Duodenal mucosa (tissue), 2 donors: ENCODE data around the gene DEAF1.

Experiments
- H3K27ac ChIP-seq: one replicate; pipeline ENCODE4 v1.7.0; 2013; ENCODE audit warnings: low read depth, low read length
- H3K27me3 ChIP-seq, 2 donors: one replicate each; pipeline ENCODE4 v1.7.0; 2013; ENCODE audit warnings: low read length in 2 of 2, control low read depth in 1 of 2; ENCODE audit not compliant: insufficient read depth in 2 of 2, control insufficient read depth in 1 of 2
- H3K36me3 ChIP-seq, 2 donors: one replicate each; pipeline ENCODE4 v1.7.0; 2013; ENCODE audit warnings: low read length in 2 of 2, control low read depth in 1 of 2; ENCODE audit not compliant: insufficient read depth in 2 of 2, control insufficient read depth in 1 of 2
- H3K4me1 ChIP-seq, 2 donors: one replicate each; pipeline ENCODE4 v1.7.0; 2013; ENCODE audit warnings: low read length in 2 of 2, control low read depth in 1 of 2; ENCODE audit not compliant: insufficient read depth in 2 of 2, control insufficient read depth in 1 of 2
- H3K4me3 ChIP-seq, 2 donors: one replicate each; pipeline ENCODE4 v1.7.0; 2013; ENCODE audit warnings: low read length in 2 of 2, low read depth in 1 of 2
- H3K9ac ChIP-seq, 2 donors: one replicate each; pipeline ENCODE4 v1.7.0; 2013; ENCODE audit warnings: low read length in 2 of 2, low read depth in 1 of 2
- H3K9me3 ChIP-seq, 2 donors: one replicate each; pipeline ENCODE4 v1.7.0; 2013; ENCODE audit warnings: low read length in 2 of 2, control low read depth in 1 of 2; ENCODE audit not compliant: control insufficient read depth in 1 of 2

The DEAF1 gene

DNA sequence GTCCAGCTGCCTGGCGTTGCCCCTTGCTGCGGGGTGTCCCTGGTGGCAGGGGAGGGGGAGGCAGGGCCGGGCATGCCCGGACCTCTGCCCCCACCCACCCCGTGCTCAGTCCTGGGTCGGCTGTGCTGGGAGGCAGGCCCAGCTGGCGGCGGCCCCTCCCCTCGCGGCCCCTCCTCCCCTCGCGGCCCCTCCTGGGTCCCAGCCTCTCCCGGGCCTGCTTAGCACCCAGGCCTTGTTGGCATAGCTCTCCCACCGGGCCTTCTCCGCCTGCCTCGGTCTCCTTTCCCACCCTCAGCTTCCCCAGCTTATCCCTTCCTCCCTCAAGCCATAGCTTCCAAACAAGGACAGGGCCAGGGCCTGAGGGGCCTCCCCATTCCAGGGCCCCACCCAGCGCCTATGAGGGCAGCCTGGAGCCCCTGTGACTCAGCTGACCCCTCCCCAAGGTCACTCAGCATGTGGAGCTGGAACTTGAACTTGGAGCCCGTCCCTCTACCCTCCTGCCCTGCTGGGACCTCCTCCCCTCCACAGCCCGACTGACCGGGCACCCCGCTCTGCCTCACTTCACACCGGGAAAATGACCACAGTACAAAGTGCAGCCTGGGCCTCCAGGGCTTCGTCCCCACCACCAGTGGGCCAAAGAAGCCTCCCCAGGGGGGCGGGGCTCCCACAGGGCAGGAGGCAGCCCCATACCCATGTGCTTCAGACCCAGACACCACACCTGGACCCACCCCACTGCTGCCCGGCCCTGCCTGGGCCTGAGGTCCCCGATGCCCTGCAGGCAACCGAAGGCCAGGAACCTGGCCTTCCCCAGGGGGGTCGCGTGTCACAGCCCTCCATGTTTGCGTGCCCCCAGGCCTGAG lies 12.2 kb upstream of the DEAF1 start:
- peaks cover 54 to 64% of the 10 kb centered on the region in 2 donors for H3K4me1 ChIP-seq
- peak overlapping the region; percentile 80 for H3K27ac ChIP-seq
- peak overlapping the region; percentile 74 to 94 for H3K9ac ChIP-seq
- no peaks in the 10 kb centered on the region for H3K9me3 ChIP-seq
- H3K4me3 ChIP-seq: peak overlapping the region; percentile 78 to 85
- H3K36me3 ChIP-seq: peaks cover 0 to 16% of the 10 kb centered on the region in 2 donors
- peaks cover 4 to 11% of the 10 kb centered on the region in 2 donors for H3K27me3 ChIP-seq

DNA sequence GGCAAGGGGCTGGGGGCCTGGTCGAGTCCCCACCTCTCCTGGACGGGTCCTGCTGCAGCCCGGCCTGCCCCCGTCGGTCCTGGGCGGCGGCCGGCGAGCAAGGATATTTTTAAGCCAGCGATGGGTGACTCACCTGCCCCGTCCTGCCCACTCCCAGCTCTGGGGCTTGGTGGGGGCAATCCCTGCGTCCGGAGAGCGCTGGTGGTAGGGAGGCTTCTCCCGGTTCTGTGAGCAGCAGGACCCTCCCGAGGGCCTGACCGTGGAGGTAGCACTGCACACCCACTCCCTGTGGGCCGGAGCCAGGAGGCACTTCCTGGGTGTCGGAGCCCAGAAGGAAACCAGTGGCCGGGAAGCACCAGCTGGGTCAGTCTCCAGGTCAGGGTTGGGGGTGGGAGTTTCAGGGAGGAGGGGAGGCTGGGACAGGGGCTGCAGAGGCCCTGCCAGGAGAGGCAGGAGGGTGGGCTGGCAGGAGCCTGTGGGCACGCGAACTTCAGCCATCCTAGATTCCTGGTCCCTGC lies 11.5 kb upstream of the DEAF1 start:
- peaks cover 4 to 11% of the 10 kb centered on the region in 2 donors for H3K27me3 ChIP-seq
- peak overlapping the region; percentile 80 for H3K27ac ChIP-seq
- peak overlapping the region; percentile 78 to 85 for H3K4me3 ChIP-seq
- H3K4me1 ChIP-seq: peaks cover 54 to 64% of the 10 kb centered on the region in 2 donors
- H3K9me3 ChIP-seq: no peaks in the 10 kb centered on the region
- H3K36me3 ChIP-seq: peaks cover 0 to 21% of the 10 kb centered on the region in 2 donors
- H3K9ac ChIP-seq: peak overlapping the region; percentile 74 to 94

DNA sequence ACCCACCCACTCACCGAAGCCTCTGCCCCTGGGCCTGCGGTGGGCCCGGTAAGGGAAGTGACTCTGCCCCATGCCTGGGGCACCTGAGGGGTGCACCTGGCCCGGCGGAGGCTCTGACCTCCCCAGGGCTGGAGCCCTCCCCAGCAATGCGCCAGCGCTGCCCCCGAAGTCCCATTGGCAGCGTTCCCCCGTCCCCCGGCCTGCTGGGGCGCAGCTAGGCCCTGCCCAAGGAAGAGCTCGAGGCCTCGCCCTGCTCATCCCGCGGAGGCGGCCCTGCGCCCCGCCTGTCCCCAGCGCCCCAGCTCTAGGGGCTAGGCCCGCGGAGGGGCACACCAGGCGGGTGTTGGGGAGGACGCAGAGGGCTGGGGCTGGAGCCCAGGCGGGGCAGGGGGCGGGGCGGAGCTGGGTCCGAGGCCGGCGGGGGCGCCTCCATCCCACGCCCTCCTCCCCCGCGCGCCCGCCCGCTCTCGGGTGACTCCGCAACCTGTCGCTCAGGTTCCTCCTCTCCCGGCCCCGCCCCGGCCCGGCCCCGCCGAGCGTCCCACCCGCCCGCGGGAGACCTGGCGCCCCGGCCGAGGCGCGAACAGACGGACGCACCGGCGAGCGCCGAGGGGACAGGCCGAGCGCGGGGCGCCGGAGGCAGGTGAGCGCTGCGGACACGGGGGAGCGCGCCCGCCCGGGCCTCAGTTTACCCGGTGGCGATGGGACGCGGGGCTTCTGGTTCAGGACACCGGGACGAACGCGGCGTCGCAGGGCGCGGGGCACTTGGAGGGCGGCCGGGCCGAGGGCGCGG lies 10.8 kb upstream of the DEAF1 start, which contains the start of gene EPS8L2:
Gene EPS8L2, plus strand, starts transcription at position 586 of the 793 bp plus-strand sequence. CDS start 3,177 bp downstream, outside the sequence.
- peaks cover 0 to 21% of the 10 kb centered on the region in 2 donors for H3K36me3 ChIP-seq
- H3K4me3 ChIP-seq: peak within 1 kb of the TSS; percentile 78 to 85
- peak within 1 kb of the TSS; percentile 89 for H3K27ac ChIP-seq
- peaks cover 54 to 64% of the 10 kb centered on the region in 2 donors for H3K4me1 ChIP-seq
- no peaks in the 10 kb centered on the region for H3K9me3 ChIP-seq
- peaks cover 4 to 11% of the 10 kb centered on the region in 2 donors for H3K27me3 ChIP-seq
- H3K9ac ChIP-seq: peak within 1 kb of the TSS; percentile 74 to 94

DNA sequence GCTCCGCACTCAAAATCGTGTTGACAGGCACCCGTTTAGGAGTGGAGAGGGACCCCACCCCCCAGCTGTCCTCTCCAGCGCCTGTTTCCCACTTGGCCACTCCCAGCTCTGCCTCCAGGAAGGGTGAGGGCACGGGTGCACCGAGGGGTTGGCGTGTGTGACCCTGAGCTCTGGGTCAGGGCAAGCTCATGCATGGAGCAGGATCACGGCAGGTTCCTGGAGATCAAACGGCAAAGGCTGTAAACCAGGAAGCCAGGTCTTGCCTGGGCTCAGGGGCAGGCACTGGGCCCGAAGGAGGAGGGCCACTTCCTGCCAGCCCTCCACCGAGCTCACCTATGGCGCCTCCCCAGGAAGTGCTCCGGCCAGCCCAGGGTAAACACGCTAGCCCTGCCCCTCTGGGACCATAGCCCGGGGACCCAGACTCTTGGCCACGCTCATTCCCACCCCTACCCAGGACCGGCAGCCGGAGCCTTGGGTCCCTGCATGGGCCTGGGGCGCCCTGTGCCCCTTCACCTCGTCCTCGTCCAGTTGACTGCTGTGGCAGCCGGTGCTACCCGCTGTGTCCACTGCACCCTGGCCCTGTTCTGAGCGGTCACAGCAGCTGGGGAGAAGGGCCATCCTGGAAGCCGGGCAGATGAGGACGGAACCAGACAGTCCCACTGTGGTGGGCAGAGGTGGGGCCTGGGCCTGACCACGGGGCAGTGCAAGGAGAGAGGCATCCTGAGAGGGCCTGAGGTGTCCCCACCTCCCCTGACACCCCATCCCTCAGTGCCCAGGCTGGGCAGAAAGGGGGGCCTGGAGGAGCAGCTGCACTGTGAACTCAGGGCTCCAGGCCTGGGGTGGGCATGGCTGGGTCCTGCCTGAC lies 10.0 kb upstream of the DEAF1 start:
- Histone ChIP-seq H3K27ac (peak overlapping the region; percentile 89), H3K4me3 (peak overlapping the region; percentile 53 to 62), H3K9me3 (no peaks in the 10 kb centered on the region), H3K36me3 (peaks cover 1 to 27% of the 10 kb centered on the region in 2 donors), H3K4me1 (peaks cover 50 to 57% of the 10 kb centered on the region in 2 donors), H3K27me3 (peaks cover 3 to 11% of the 10 kb centered on the region in 2 donors), H3K9ac (peak overlapping the region; percentile 72 to 77)

DNA sequence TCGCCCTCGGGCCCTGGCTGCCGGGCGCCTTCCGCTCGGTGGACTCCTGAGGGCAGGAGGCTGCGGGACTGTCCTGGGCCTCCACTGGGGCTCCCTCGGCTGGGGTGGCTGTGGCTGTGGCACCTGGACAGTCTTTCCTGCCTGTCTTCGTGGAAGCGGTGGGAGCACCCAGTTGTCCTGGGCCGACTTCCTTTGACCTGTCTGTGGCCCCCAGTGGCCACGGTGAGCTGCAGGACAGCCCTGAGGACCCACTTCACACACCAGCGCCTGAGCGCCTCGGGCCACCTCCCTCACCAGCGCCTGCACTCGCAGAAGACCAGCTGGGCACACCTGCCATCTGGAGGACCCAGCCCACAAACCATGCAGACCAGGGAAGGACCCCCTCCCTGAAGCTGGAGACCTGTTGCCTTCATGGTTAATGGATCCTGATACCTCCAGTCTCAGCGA lies 9.2 kb upstream of the DEAF1 start:
- H3K9ac ChIP-seq: peak overlapping the region in 1 of 2 donors; percentile 77
- H3K4me1 ChIP-seq: peaks cover 43 to 49% of the 10 kb centered on the region in 2 donors
- no peaks in the 10 kb centered on the region for H3K9me3 ChIP-seq
- peak overlapping the region in 1 of 2 donors; percentile 37 for H3K4me3 ChIP-seq
- H3K27me3 ChIP-seq: peaks cover 0 to 11% of the 10 kb centered on the region in 2 donors
- peaks cover 5 to 32% of the 10 kb centered on the region in 2 donors for H3K36me3 ChIP-seq
- H3K27ac ChIP-seq: peak overlapping the region; percentile 89

DNA sequence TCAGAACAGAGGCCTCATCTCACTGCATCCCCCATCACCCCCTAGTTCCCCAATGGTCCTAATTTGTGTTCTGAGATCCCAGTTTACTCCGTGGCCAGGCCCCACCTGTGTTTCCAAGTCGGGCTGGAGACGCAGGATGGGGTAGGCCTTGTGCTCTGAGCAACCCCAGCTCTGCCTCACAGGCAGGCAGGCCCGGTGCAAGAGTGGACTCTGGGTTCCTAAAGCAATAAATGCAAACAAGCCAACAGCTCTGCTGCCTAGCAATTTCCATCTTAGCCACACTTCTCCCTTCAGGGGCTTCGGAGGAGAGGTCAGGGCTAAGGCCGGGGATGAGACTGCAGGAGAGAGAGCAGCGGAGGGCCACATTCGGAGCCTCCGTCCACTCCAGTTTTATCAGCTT lies 8.5 kb upstream of the DEAF1 start:
- Histone ChIP-seq H3K27ac (peak overlapping the region; percentile 20), H3K4me1 (peaks cover 39 to 45% of the 10 kb centered on the region in 2 donors), H3K36me3 (peaks cover 5 to 37% of the 10 kb centered on the region in 2 donors), H3K4me3 (no peak overlapping the region), H3K27me3 (peaks cover 0 to 11% of the 10 kb centered on the region in 2 donors), H3K9me3 (no peaks in the 10 kb centered on the region), H3K9ac (no peak overlapping the region)

DNA sequence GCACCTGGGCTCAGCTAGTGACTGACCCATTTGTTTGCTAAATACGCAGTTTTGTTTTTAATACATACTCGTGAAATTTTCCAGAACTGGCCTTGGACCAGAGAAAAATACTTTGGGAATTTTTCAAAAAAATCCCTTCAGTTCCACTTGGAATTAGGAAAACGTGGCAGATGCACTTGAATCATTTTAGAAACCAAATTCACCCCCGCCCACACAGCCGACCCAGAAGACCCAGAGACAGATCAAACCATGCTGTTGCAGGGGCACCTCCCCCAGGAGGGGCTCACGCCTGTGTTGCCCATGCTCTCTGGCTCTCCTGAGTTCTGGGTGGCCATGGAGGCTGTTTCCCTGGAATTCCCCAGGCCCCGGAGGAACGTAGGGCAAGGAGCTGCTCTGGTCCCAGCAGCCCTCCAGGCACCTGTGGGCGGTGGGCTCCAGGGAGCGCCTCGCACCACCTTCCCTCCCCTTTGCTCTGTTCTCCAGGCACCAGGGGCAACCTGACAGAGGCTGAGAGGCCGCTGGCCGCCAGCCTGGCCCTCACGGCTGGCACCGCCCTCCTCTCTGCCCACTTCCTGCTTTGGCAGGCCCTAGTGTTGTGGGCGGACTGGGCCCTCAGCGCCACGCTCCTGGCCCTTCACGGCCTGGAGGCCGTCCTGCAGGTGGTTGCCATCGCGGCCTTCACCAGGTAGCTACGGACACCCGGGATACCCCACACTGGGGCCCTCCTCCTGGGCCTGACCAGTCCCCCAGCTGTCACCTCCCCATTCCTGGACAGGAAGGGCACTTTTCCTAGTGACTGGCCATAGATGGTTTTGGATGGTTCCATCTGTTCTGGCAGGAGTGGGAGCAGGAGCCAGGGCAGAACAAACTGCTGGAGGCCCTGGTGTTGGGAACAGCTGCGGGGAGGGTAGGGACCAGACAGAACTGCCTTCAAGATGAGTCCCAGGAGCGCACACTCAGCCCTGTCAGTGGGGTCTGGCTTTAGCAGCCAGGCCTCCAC lies 7.7 kb upstream of the DEAF1 start:
- Histone ChIP-seq H3K4me1 (peaks cover 33 to 37% of the 10 kb centered on the region in 2 donors), H3K27me3 (peaks cover 0 to 3% of the 10 kb centered on the region in 2 donors), H3K9me3 (no peaks in the 10 kb centered on the region), H3K27ac (peak overlapping the region; percentile 43), H3K4me3 (no peak overlapping the region), H3K36me3 (peaks cover 5 to 37% of the 10 kb centered on the region in 2 donors), H3K9ac (no peak overlapping the region)

DNA sequence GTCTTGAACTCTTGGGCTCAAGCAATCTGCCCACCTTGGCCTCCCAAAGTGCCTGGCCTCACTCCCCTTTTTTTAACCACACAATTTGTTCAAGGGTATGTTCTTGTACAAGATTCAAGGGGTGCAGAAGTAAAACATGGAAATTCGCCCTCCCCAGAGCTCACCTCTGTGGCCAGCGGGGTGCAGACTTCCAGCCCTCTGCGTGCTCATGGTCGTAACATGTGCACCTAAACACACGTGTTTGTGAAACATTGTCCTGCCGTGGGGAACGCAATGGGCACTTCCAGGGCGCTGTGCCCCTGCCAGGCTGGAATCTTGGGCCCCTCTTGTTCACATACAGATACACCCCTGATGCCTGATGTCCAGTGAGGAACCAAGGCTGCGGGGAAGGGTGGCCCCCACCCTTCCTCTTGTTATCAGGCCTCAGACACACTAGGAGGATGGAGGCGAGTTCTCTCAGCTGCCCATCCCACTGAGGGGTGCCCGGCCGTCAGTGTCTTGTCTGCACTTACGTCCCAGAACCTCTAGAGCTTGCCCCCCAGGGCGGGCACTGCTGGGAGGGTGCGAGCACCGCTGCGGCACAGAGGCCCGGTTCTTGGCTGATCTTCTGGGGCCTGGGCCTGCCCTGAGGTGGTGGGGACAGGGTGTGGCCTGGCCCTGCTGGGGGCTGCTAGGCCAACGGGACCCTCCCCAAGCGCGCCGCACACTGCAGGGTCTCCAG lies 6.9 kb upstream of the DEAF1 start:
- Histone ChIP-seq H3K9me3 (no peaks in the 10 kb centered on the region), H3K36me3 (peaks cover 5 to 37% of the 10 kb centered on the region in 2 donors), H3K27ac (no peak overlapping the region), H3K9ac (no peak overlapping the region), H3K27me3 (no peaks in the 10 kb centered on the region), H3K4me1 (peaks cover 28 to 36% of the 10 kb centered on the region in 2 donors), H3K4me3 (no peak overlapping the region)
